ENCODE results near the gene GNG2. TPM values are rescaled to one million over a fixed set of nuclear protein-coding genes. Genes with fewer than 3 reads are reported as not detected.

Gene GNG2
- total RNA-seq, 1 experiment from 2014 or later: 7.0 TPM

DNA sequence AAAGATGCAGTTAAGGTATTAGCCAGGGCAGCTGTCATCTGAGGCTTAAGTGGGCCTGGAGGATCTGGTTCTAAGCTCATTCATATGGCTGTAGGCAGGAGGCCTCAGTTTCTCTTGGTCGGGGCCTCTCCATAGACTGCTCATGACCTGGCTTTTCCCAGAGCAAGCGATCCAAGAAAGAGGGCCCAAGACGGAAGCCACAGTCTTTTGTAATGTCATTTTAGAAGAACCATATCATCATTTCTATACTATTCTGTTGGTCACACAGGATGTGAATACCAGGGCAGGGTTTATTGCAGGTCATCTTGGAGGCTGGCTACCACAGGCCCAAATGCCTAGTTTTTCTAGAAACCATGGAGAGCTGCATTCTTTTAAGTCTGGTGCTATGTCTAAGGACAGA, 47.7 kb downstream of the GNG2 start:
- WGBS (ENCODE audit: extremely low coverage, insufficient read length, low lambda C conversion rate): no CpG with 5 or more reads among the region's 3 CpGs
- Histone ChIP-seq H4K91ac (ENCODE audit: insufficient read length, low read depth, low read length) (no peak overlapping the region), H2BK12ac (ENCODE audit: insufficient read length, low read depth, low read length) (no peak overlapping the region), H3T11ph (ENCODE audit: low read length) (no peak overlapping the region), H2BK15ac (ENCODE audit: low read depth, low read length) (no peak overlapping the region), H2BK20ac (ENCODE audit: low read depth, low read length, poor library complexity, severe bottlenecking) (no peak overlapping the region), H3K27ac (ENCODE audit: insufficient read length, low read depth, low read length) (no peak overlapping the region), H2BK120ac (ENCODE audit: low read depth, low read length, poor library complexity, severe bottlenecking) (no peak overlapping the region), H3K79me1 (ENCODE audit: insufficient read depth, low read depth, low read length, poor library complexity, severe bottlenecking) (no peaks in the 10 kb centered on the region), H2AFZ (ENCODE audit: low read length) (no peak overlapping the region), H3K23me2 (ENCODE audit: insufficient read length, low read depth, low read length, poor library complexity, severe bottlenecking) (no peaks in the 10 kb centered on the region), H3K56ac (ENCODE audit: insufficient read length, low read depth, low read length) (no peak overlapping the region), H3K79me2 (ENCODE audit: insufficient read depth, low read length) (no peaks in the 10 kb centered on the region), H3K9ac (ENCODE audit: extremely low read depth, insufficient read length, low read length) (no peak overlapping the region), H3K14ac (ENCODE audit: insufficient read depth, low read length) (no peak overlapping the region), H4K20me1 (ENCODE audit: control insufficient read depth, insufficient read depth, insufficient read length) (no peaks in the 10 kb centered on the region), H3K9me3 (ENCODE audit: control insufficient read depth, low read depth, low read length) (no peaks in the 10 kb centered on the region), H3K4me1 (ENCODE audit: insufficient read depth, low read length) (no peaks in the 10 kb centered on the region), H3K4me2 (ENCODE audit: insufficient read depth, insufficient read length, low read length) (no peak overlapping the region), H3K4ac (ENCODE audit: low read depth, low read length) (no peak overlapping the region), H3K23ac (ENCODE audit: insufficient read length, low read depth, low read length) (no peak overlapping the region), H4K8ac (replicated peaks; ENCODE audit: insufficient read length, low read depth, low read length) (no peak overlapping the region), H2AK5ac (ENCODE audit: insufficient read length, low read length) (no peak overlapping the region), H2BK5ac (ENCODE audit: insufficient read length, low read length) (no peak overlapping the region), H3K18ac (ENCODE audit: insufficient read length, low read depth, low read length) (no peak overlapping the region), H4K5ac (ENCODE audit: insufficient read length, low read depth, low read length) (no peak overlapping the region), H3K27me3 (ENCODE audit: insufficient read depth, low read length) (no peaks in the 10 kb centered on the region)
- TF ChIP-seq, protein P1, sequence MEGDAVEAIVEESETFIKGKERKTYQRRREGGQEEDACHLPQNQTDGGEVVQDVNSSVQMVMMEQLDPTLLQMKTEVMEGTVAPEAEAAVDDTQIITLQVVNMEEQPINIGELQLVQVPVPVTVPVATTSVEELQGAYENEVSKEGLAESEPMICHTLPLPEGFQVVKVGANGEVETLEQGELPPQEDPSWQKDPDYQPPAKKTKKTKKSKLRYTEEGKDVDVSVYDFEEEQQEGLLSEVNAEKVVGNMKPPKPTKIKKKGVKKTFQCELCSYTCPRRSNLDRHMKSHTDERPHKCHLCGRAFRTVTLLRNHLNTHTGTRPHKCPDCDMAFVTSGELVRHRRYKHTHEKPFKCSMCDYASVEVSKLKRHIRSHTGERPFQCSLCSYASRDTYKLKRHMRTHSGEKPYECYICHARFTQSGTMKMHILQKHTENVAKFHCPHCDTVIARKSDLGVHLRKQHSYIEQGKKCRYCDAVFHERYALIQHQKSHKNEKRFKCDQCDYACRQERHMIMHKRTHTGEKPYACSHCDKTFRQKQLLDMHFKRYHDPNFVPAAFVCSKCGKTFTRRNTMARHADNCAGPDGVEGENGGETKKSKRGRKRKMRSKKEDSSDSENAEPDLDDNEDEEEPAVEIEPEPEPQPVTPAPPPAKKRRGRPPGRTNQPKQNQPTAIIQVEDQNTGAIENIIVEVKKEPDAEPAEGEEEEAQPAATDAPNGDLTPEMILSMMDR (conservative IDR thresholded peaks at IDR 0.05): no peak
- Mint-ChIP-seq H3K27ac (no peak overlapping the region), H3K4me1 (peaks cover 3 to 5% of the 10 kb centered on the region in 2 experiments; a peak in 2 of 4 replicates), H3K27me3 (ENCODE audit: low read depth) (no peaks in the 10 kb centered on the region), H3K36me3 (ENCODE audit: insufficient read depth in 1 of 3, low read depth in 3 of 3) (no peaks in the 10 kb centered on the region), H3K9me3 (peaks cover 0 to 3% of the 10 kb centered on the region in 2 experiments; a peak in 2 of 5 replicates), H3K4me3 (no peak overlapping the region)
- no peak for DNase-seq
